A549 treated with RU486 at 1 μM for 4 hours (cell line): ENCODE measurements around the gene ZAR1. TPM values are rescaled to one million over a fixed set of nuclear protein-coding genes. Genes with fewer than 3 reads are reported as not detected.

ENCODE experiments used
- total RNA-seq: library from RNA; stranded (reverse); fragments of 200-300 nt; extraction: Qiagen RNA extraction; gene quantifications from 5 replicates; pipeline ENCODE4 v1.2.3, GENCODE V29; 2022; ENCODE audit warnings: low read depth

ZAR1 gene, protein sequence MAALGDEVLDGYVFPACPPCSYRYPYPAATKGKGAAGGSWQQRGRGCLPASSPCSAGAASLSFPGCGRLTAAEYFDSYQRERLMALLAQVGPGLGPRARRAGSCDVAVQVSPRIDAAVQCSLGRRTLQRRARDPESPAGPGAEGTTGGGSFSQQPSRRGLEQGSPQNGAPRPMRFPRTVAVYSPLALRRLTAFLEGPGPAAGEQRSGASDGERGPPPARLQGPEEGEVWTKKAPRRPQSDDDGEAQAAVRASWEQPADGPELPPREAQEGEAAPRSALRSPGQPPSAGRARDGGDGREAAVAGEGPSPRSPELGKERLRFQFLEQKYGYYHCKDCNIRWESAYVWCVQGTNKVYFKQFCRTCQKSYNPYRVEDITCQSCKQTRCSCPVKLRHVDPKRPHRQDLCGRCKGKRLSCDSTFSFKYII
- 0.13 to 0.18 TPM in 2 of 5 replicates, not detected in the others for total RNA-seq

DNA sequence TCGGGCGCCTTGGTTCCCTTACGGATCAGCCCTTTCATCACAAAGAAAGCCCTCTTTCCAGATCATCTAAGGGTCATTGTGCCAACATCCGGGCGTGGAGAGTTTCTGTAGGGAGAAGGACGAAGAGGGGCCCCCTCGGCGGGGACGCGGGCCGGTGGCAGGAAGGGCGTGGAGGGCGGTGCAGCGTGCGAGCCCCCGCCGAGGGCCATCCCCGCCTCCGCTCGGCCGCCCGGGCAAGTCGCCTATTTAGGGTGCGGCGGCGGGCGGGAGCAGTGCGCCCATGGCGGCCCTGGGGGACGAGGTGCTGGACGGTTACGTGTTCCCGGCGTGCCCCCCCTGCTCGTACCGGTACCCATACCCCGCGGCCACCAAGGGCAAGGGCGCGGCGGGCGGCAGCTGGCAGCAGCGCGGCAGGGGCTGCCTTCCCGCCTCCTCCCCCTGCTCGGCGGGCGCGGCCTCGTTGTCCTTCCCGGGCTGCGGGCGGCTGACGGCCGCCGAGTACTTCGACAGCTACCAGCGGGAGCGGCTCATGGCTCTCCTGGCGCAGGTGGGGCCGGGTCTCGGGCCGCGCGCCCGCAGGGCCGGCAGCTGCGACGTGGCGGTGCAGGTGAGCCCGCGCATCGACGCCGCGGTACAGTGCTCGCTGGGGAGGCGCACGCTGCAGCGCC lies at the start of gene ZAR1:
TSS of gene ZAR1 (plus strand) at position 241 of the 668 bp plus-strand sequence. CDS start at position 281, 40 bp downstream.

DNA sequence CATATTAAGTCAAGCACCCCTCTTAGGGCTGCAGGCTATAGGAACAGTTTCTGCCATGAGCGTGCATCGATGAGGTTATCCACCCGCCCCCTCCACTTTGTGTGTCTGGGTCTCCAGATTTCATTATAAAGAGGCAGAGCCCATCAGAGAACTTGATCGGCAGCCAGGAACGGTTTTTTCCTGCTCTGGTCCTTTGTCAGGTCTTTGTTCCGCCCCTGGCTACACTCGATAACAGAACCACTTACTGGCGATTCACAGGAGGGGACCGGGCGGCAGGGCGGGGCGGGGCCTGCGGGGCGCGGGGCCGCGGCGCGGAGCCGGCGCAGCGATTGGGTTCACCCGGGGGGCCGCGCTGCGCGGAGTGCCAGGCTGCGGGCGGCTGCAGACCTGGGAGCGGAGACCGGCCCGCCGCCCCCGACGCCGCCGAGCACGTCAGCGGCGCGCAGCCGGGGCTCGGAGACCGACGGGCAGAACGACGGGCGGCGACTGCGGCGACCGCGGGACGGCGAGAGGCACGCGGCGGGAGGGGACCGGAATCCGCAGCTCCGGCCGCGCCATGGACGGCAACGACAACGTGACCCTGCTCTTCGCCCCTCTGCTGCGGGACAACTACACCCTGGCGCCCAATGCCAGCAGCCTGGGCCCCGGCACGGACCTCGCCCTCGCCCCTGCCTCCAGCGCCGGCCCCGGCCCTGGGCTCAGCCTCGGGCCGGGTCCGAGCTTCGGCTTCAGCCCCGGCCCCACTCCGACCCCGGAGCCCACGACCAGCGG lies 6.9 kb upstream of the ZAR1 start, which contains the start of gene SLC10A4:
TSS of gene SLC10A4 (plus strand) at position 338 of the 771 bp plus-strand sequence. CDS start at position 557, 219 bp downstream.

Other genes with a start within 250 kb of the ZAR1 start
- 1.3 to 2.1 TPM (median 1.7 TPM) in 5 replicates for gene TEC, start 220.4 kb upstream of the ZAR1 start, total RNA-seq
- gene SLAIN2, start 148.7 kb upstream of the ZAR1 start, total RNA-seq: 14.0 to 20.7 TPM (median 18.6 TPM) in 5 replicates
- gene SLC10A4, start 6.9 kb upstream of the ZAR1 start, total RNA-seq: 5.2 to 9.2 TPM (median 8.0 TPM) in 5 replicates